GM21825 (cell line): ENCODE measurements around the gene KLHL30.

ENCODE experiments used
- ATAC-seq: cut with Tn5 transposase; IDR thresholded peaks from one replicate; pipeline ENCODE4 v1.9.1; 2021; ENCODE audit warnings: mild to moderate bottlenecking, moderate library complexity; ENCODE audit not compliant: unreplicated experiment

KLHL30 gene

DNA sequence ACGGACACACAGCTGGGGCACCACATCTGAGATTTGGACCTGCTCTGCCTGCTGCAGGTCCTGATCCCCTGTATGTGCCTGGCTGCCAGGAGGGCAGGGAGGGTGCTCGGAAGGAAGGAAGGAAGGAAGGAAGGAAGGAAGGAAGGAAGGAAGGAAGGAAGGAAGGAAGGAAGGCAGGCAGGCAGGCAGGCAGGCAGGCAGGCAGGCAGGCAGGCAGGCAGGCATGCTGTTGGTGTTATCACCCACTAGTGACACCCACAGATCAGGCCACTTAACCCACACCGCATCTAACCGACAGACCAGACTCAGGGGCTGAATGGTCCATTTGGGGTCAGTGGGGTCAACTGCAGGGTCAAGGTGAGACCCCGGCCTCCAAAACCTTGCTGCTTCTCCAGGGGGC is 5.8 kb downstream of the KLHL30 start:
- no peak for ATAC-seq

DNA sequence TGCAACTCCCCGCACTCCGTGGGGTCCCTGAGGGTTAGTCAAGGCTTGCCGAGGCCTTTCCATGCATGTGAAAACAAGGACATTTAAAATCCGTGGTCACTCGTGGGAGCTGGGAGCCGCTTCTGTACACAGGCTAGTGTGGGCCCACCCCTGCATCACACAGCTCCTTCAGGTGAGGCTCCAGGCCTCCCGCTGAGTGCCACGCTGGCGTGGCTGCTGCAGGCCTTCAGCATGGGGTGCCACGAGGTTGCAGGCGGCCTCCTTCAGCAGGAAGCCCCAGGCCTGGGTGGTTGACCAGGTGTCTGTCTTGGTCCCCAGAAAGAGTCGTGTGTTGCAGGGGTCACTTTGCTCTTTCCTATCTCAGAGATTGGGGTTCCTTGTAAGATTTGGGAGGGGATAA is 6.6 kb downstream of the KLHL30 start:
- no peak for ATAC-seq

DNA sequence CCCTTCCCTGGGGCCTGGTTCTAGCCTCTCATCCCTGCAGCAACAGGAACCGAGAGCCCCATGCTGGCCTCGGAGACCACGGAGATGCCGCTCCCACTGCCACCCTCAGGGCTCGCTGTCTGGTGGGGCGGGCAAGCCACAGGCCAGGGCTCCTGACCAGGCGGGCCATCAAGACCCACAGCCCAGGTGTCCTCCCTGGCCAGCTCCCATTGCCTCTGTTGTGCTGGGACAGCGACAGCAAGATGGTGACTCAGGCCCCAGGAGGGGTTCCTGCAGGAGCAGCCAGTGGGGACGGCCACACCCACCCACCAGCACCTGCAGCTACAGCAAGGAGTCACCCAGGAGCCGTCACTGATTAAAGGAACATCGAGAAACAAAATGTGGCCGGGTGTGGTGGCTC is 7.4 kb downstream of the KLHL30 start:
- ATAC-seq: no peak

DNA sequence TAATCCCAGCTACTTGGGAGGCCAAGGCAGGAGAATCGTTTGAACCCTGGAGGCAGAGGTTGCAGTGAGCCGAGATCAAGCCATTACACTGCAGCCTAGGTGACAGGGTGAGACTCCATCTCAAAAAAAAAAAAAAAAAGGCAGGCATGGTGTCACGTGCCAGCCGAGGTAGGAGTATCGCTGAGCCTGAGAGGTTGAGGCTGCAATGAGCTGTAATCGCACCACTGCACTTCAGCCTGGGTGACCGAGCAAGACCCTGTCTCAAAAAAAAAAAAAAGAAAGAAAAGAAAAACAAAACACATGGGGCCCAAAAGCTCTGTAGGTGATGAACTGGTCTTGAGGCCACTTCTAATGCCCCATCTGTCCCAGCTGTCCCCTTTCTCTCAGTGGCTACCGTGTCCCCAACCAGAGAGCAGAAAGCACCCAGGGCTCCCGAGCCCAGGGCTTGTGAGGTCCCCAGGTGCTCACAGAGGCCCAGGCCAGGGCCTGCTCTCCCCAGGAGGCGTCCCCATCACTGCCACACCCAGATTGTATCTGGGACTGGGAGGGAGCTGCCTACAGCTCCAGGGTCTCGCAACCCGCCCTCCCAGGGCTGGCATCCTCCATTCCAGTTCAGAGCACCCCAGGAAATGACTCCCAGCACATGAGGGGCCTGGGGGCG is 8.5 kb downstream of the KLHL30 start:
- ATAC-seq: no peak

DNA sequence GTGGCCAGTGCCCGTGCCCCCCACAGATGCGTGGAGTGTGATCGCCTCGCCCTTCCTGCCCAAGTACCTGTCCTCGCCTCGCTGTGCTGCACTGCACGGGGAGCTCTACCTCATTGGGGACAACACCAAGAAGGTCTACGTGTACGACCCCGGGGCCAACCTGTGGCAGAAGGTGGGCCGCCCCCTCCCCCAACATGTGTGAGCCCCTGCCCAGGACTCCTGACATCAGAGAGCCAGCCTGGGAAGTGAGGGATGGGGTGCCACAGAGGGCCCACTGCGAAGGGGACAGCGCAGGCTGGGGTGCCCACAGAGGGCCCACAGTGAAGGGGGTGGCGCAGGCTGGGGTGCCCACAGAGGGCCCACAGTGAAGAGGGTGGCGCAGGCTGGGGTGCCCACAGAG is 10.5 kb downstream of the KLHL30 start:
- ATAC-seq: no peak

DNA sequence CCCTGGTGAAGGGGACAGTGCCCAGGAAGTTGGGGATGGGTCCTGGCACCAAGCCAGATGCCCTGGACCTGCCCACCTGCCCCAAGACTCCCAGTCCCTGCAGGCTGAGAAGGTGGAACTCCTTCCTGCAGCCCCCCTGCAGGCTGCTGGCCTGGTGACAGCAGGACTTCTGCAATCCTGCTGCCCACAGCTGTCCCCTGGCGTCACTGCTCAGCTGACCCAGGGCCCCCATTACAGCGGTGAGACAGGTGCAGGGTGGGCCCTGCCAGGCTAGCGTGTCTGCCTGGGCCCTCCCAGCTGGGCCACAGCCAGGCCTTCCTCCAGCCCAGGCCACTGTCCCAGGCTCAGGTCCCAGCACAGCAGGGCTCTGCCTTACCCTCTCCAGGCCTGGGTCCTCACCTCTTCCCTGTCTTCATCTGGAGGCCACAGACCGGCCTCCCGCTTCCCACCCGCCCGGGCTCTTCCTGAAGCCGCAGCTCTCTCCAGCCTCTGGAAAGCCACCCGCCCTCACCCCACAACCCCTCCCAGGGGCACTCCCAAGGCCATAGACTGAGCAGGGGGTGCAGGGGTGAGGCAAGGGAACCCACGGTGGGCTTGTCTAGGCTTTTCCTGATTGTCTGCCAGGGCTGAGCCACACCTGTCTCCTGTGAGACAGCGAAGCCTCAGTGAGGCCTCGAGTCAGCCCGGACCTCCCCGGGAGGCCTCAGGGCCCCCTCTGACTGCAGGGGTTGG is 11.5 kb downstream of the KLHL30 start:
- ATAC-seq: no peak

DNA sequence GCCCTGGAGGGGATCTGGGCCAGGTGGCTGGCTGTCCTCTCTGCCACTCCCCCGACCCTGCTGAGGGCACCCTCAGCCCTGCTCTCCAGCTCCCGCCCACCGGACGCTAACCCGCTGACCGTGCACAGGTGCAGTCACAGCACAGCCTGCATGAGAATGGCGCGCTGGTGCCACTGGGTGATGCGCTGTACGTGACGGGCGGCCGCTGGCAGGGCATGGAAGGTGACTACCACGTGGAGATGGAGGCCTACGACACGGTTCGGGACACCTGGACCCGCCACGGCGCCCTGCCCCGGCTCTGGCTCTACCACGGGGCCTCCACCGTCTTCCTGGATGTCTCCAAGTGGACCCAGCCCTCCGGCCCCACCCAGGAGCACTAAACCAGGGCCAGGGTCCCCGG is 12.2 kb downstream of the KLHL30 start:
- no peak for ATAC-seq

DNA sequence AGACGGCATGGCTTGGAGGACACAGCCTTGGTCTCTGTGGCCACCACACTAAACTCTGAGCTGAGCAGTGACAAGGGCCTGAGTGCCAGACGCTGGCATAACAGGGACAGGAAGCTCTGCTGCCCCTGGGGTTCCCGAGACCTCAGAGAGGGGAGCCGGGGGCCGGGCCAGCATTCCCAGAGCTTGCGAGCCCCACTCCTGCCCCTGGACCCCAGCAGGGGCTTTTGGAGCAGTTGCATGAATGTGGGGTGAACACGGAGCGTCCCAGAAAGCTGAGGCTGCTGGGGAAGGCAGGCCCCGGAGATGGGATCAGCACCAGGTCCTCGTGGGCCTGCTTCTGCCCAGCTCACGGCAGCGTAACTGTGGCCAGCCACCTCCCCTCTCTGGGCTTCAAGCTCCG is 12.7 kb downstream of the KLHL30 start:
- ATAC-seq: no peak

DNA sequence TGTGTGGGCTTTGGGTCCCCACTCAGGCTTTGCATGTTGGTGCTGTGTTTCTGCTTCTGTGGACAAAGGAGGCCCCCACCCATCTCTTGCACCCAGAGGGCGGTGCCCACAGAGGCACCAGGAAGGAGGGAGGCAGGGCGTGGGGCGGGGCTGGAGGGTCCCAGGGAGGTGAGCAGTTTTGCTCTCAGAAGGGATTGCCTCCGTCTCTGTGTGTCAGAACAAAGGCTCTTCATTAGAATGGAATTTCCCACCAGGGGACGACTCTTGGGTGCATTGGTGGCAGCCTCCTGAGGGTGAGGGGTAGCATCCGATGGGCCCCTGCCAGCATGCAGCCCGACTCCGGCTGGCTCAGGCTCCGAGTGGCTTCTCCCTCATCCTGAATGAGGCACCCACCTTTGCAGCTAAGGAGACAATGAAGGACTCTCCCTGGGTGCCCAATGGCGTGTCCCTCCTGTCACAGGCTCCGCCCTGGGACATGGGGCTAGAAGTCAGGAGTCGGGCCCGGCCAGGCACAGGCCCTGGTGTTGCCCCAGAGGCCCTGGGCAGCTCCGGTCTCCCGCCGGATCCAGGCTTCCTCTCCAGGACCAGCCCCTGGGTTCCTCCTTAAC is 13.3 kb downstream of the KLHL30 start:
- ATAC-seq: no peak

DNA sequence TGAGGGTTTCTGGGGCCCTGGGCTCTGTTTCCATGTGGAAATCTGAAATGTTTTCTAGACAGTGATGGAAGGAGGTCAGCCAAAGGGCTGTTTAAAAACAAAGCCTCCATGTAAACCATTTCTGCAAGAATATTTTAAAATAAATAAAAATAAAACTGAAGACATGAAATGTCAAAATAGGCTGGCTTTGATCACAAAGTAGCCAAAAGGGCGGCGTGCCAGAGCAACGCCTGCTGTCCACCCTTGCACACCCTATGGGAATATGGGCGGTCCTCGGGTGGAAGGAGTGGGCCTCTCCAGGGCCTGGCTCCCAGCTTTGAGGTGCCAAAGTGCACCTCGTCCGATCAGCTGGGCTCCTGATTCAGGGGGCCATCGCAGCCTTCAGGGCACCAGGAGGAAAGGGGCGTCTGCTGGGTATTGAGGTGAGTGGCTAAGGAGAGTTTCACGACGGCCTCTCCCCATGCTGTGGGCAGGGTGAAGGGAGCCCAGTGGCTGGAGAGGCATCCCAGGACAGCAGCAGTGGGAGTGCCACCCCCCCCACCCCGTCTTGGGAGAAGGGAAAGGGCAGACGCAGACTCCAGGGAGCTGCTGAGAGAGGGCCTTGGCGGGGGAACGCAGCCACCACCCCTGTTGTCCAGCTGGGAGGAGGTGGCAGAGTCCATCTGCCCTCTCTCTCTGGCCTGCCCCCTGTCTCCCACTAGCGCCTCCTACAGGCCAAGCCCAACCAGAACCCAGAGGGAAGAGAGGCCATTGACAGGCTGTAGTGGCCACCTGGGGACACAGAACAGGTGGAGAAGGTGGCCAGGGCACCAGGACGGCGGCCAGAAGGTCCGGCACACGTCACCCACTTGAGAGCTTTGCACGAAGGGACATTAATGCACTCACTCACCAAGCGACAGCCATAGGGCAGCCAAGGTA is 14.6 kb downstream of the KLHL30 start:
- no peak for ATAC-seq

DNA sequence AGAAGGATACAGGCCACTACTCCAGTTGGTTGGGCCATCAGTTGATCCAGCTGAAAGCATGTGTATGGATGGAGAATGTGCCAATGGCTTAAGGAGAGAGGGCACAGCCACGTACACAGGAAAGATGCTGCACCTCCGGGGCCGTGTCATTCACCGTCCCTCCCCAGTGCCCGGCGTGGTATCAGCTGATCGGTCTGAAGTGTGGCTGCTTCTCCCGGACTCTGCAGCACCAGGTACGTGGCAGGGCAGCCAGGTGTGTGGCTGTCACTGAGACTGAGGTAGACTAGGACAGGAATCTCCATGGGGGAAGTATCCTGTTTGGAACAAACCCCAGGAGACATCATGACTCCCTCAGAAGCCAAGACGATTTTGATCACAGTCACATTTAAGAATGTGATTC is 16.1 kb downstream of the KLHL30 start:
- no peak for ATAC-seq

DNA sequence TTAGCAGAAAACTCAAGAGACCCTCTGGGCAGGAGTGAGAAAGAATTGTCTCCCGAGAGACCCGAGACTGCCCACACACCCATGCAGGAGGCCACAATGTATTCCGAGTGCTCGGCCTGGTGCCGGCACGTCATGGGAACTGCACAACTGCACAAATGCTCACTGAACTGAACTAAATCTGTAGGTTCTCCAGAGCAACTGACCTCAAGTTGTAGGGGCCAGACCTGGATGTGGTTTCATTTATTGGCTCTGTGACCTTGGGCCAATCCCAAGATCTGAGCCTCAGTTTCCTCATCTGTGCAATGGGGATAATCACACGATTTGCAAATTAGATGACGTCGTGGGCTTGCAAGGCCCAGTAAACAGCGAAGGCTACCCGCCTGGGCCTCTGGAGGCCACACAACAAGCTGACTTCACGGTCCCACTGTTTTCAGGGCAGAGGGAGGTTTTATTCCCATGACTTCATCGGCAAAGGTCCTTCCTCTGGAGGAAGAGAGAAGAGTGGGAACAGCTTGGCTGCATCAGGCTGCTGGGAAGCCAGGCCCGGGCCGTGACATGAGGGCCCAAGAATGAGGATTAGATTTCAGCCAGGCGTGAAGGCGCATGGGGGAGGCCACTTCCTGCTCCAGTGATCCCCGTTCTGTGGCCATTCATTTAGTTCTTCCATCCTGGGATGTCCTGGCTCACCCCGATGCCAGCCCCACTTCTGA is 16.7 kb downstream of the KLHL30 start:
- no peak for ATAC-seq

DNA sequence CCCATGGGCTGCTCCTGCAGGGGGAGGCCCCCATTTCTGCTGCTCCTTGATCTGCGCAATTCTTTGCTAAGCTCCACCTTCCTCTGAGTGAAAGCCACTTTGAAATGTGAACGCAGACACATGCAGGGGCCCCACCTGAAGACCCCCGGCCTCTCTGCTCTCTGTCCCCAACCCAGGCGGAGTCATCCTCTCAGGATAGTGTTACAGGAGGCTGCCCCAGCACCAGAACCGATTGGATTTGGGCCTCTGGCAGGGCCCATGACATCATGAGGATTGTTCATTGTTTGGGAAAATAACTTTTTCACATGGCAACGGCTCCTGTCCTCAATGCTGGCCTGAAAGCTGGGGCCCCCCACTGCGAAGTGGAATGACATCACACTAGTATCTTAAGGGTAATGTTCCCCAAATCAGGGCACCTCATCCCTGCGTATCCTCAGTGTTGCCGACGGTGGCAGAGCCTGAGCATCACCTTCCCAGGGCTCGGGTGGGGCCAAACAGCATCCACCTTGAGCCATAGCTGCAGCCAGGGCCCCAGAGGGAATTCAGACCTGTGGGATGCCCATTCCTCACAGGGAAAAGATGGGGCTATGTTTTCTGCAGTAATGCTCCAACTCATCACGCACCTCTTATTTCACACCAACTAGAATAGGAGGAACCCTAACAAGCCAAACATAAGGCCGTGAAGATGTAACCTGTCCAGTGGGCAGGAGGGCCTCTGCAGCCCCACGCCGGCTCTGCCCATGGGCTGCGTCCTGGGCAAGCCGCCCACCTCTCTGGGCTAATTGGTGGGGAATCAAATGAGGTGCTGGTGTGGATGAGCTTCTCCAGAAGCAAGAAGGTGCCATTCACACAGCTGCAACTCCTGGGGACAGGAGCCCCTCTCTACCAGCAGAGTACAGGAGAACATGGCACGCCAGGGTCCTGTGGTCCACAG is 17.6 kb downstream of the KLHL30 start:
- no peak for ATAC-seq

DNA sequence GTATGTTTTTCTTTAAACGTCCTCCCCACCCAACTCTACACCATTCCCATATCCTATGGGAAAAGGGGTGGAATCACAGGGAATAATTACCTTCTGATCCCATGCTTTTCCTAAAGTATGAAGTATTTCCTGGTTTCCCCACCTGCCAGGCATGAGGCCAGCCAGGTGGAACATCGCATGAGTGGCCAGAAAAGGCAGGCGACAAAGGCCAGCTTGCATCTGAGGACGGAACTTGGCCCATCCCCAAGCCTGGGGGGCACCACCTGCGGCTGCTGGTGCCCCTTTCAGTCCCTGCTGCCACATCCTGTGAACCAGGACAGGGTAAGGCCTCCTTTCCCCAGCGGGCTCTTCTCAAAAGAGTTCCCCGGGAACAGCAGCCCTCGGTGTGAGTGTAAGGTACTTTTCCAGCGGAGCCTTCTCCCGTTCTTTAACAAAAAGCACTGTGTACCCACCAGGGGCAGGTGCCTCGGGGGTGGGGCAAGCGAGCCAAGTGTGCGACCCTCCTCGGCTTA is 19.1 kb downstream of the KLHL30 start:
- ATAC-seq: no peak

DNA sequence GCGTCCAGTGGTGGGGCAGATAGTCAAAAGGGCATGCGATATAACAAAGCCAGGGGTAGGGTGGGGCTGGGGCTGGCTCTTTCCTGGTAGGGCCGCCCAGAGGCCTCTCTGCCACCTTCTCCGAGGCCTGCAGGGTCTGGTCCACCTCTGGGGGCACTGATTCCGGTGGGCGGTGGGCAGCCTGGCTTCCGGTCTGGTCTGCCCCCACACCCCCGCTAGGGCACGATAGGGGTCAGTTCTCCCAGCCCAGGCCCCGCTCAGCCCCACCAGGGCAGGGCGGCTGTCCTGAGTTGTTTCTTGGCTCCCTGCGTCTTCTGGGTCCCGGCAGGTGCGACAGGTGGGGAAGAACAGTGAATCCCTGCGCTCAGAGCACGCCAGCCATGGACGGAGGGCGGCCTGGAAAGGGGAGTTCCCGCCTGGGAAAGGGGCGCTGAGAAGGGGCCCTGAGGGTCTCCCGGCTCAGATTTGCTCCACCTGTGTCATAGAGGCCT is 19.6 kb downstream of the KLHL30 start:
- no peak for ATAC-seq

DNA sequence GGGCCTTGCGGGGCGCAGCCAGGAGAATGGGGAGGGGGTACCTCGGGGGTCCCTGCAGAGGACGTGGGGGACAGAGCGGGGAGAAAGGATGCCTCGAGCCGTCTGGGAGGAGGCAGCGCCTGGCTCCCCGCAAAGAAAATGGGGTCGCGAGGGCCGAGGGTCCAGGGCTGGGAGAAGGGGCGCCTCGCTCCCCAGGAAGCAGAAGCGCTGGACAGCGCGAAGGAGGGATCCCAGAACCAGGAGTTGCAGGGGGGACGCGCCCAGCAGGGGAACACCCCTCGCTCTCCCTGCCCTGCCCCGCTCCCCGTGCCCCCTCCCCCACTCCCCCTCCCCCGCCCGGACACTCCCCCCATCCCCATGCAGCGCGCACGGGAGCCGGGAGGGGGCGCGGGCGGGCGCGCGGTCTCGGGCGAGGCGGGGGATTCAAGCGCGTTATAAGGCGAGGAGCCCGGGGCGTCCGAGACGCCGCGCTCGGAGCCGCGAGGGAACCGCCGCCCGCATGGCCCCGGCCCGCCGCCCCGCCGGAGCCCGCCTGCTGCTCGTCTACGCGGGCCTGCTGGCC is 20.1 kb downstream of the KLHL30 start, which contains the start of gene ERFE:
TSS of gene ERFE (plus strand) at position 462 of the 562 bp plus-strand sequence. CDS start at position 500, 38 bp downstream.
- no peak for ATAC-seq

DNA sequence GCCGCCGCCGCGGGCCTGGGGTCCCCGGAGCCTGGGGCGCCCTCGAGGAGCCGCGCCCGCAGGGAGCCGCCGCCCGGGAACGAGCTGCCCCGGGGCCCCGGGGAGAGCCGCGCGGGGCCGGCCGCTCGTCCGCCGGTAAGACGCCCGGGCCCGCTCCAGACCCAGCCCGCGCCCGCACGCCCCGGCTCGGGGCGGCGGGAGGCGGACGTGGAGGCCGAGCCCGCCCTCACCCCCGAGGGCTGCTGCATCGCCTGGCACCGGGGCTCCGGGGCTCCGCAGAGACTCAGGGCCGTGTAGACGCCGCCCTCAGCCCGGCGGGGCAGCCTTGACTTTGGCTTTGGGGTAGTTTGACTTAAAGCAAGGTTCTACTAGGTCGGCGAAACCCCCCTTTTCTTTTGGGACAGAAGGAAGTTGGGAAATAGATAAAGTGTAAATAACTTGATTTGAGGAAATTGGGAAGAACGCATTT is 20.6 kb downstream of the KLHL30 start:
- ATAC-seq: no peak

DNA sequence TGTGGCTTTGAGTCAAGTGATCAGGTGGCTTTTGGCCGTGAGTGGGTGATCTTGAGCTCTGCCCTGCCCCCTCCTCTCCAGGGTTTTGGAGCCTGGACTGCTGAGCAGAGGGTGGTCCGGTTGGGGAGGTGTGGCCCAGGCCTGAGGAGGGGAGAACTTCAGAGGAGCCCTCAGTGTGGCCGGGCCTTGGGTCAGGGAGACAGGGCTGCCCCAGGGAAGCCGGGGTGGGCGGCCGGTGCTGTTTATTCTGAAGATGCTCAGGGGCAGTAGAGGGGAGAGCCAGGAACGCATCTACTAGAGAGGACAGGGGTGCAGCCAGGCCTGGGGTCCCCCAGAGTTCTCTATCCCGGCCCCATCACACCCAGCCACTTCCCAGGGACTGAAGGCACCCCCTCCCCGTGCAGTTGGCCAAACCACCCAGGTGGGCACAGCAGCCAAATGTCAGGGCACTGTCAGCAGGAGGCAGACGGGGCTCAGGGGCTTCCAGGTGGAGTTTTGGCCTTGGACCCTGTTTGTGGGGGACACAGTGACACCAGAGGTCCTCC is 21.3 kb downstream of the KLHL30 start:
- no peak for ATAC-seq
